Activated CD4-positive, alpha-beta T cell treated with anti-CD3 and anti-CD28 coated beads, Interleukin-2, amount 50 U/mL, for 4 hours (primary cell): ENCODE measurements around the gene IGFBP2.

Experiments
- DNase-seq, 2 experiments: peaks; one replicate each; pipeline ENCODE4 v3.0.0-alpha.2; 2020

The IGFBP2 gene

GRCh38 chr2:216616083-216616678 is 17.0 kb upstream of the IGFBP2 start:
- no peak for DNase-seq

- DNase-seq: no peak
Measured at GRCh38 chr2:216617159-216617815, 15.9 kb upstream of the IGFBP2 start.

- DNase-seq: no peak
Measured at GRCh38 chr2:216618785-216619184, 14.4 kb upstream of the IGFBP2 start.

- no peak for DNase-seq
Measured at GRCh38 chr2:216619411-216620393, 13.5 kb upstream of the IGFBP2 start.

- DNase-seq: no peak
Measured at GRCh38 chr2:216620786-216621185, 12.4 kb upstream of the IGFBP2 start.

- no peak for DNase-seq
Measured at GRCh38 chr2:216621292-216621691, 11.9 kb upstream of the IGFBP2 start.

GRCh38 chr2:216622526-216622925 is 10.7 kb upstream of the IGFBP2 start:
- DNase-seq: no peak

- no peak for DNase-seq
Measured at GRCh38 chr2:216624251-216624650, 9.0 kb upstream of the IGFBP2 start.

GRCh38 chr2:216626168-216626874 is 6.9 kb upstream of the IGFBP2 start:
- no peak for DNase-seq

GRCh38 chr2:216626875-216627245 is 6.4 kb upstream of the IGFBP2 start:
- no peak for DNase-seq

- no peak for DNase-seq
Measured at GRCh38 chr2:216629784-216630183, 3.4 kb upstream of the IGFBP2 start.

- no peak for DNase-seq
Measured at GRCh38 chr2:216632346-216632951, 771 bp upstream of the IGFBP2 start.

- no peak for DNase-seq
Measured at GRCh38 chr2:216633616-216634369, 573 bp downstream of the IGFBP2 start.

- DNase-seq: no peak
Measured at GRCh38 chr2:216634370-216635148, 1.3 kb downstream of the IGFBP2 start.

- no peak for DNase-seq
Measured at GRCh38 chr2:216635171-216635570, 2.0 kb downstream of the IGFBP2 start.

- DNase-seq: no peak
Measured at GRCh38 chr2:216635701-216636550, 2.7 kb downstream of the IGFBP2 start.

- no peak for DNase-seq
Measured at GRCh38 chr2:216636551-216637450, 3.6 kb downstream of the IGFBP2 start.

- DNase-seq: no peak
Measured at GRCh38 chr2:216637472-216637871, 4.3 kb downstream of the IGFBP2 start.
